GM12878 (cell line): ENCODE data around the gene ETV6. TPM values are rescaled to one million over a fixed set of nuclear protein-coding genes. Genes with fewer than 3 reads are reported as not detected.

Source experiments
- BACH1 ChIP-seq: fragments of 450-650 bp; IDR thresholded peaks from 2 replicates; pipeline ENCODE4 v1.6.1; 2017; ENCODE audit warnings: mild to moderate bottlenecking, borderline replicate concordance
- BCLAF1 ChIP-seq: fragments of 450-650 bp; IDR thresholded peaks from 2 replicates; pipeline ENCODE4 v1.6.1; 2017; ENCODE audit warnings: antibody characterized with exemption, mild to moderate bottlenecking, moderate library complexity
- BHLHE40 ChIP-seq, 2 experiments: fragments of 450-650 bp in 1 of 2; IDR thresholded peaks; 2 replicates each; pipeline ENCODE4 v1.6.1; 2011 to 2017; ENCODE audit warnings: low read depth in 2 of 2, borderline replicate concordance in 1 of 2, improper control_type of control experiment in 1 of 2, low read length in 1 of 2, mild to moderate bottlenecking in 1 of 2
- CBFB ChIP-seq: IDR thresholded peaks from 2 replicates; pipeline ENCODE4 v1.6.1; 2016; ENCODE audit warnings: antibody characterized with exemption, low read depth
- CREM ChIP-seq: IDR thresholded peaks from 2 replicates; pipeline ENCODE4 v1.6.1; 2014; ENCODE audit warnings: antibody characterized with exemption, low read depth
- CTCF ChIP-seq, 3 experiments: IDR thresholded peaks in 2 of 3; conservative IDR thresholded peaks in 1 of 3; 2 replicates each; pipeline ENCODE4 v1.5.1; 2011; ENCODE audit warnings: low read depth in 3 of 3, low read length in 3 of 3, mild to moderate bottlenecking in 3 of 3, control low read depth in 2 of 3, moderate library complexity in 2 of 3, inconsistent platforms in 1 of 3, mixed read lengths in 1 of 3; ENCODE audit not compliant: control insufficient read depth in 2 of 3, insufficient read depth in 1 of 3; ENCODE audit errors: extremely low read depth in 1 of 3
- EGR1 ChIP-seq, 2 experiments: IDR thresholded peaks; 1 replicate in 1 of 2; 2 replicates in 1 of 2; pipeline ENCODE4 v1.6.1; 2011 to 2012; ENCODE audit warnings: low read depth in 2 of 2, low read length in 2 of 2, borderline replicate concordance in 1 of 2, mild to moderate bottlenecking in 1 of 2, moderate library complexity in 1 of 2
- FOXM1 ChIP-seq: IDR thresholded peaks from 2 replicates; pipeline ENCODE4 v1.6.1; 2012; ENCODE audit warnings: low read depth, mild to moderate bottlenecking, inconsistent platforms, low read length, moderate library complexity
- IKZF1 ChIP-seq: fragments of 450-650 bp; conservative IDR thresholded peaks from 2 replicates; pipeline ENCODE4 v1.6.1; 2017; ENCODE audit warnings: antibody characterized with exemption, mild to moderate bottlenecking
- IKZF2 ChIP-seq, 2 experiments: fragments of 450-650 bp; IDR thresholded peaks; 2 replicates each; pipeline ENCODE4 v1.6.1; 2017; ENCODE audit warnings: mild to moderate bottlenecking in 2 of 2, moderate library complexity in 2 of 2
- IRF4 ChIP-seq: IDR thresholded peaks from 2 replicates; pipeline ENCODE4 v1.6.1; 2011; ENCODE audit warnings: low read depth, low read length
- MTA3 ChIP-seq: IDR thresholded peaks from 2 replicates; pipeline ENCODE4 v1.6.1; 2012; ENCODE audit warnings: low read length, inconsistent platforms, borderline replicate concordance
- MXI1 ChIP-seq: fragments of 150-350 bp; IDR thresholded peaks from 2 replicates; pipeline ENCODE4 v1.6.1; 2011; ENCODE audit warnings: low read depth, mild to moderate bottlenecking, inconsistent platforms, low read length, improper control_type of control experiment
- NR2C2 ChIP-seq: IDR thresholded peaks from 2 replicates; pipeline ENCODE4 v1.6.1; 2011; ENCODE audit warnings: borderline replicate concordance, low read depth; ENCODE audit not compliant: control insufficient read depth, insufficient read length
- PRDM15 ChIP-seq: fragments of 450-650 bp; formaldehyde crosslinking; IDR thresholded peaks from 2 replicates; pipeline ENCODE4 v1.4.0; 2020; ENCODE audit warnings: mild to moderate bottlenecking, moderate library complexity
- SMAD1 ChIP-seq: fragments of 450-650 bp; IDR thresholded peaks from 2 replicates; pipeline ENCODE4 v1.6.1; 2018; ENCODE audit warnings: mild to moderate bottlenecking, low read depth; ENCODE audit not compliant: partially characterized antibody
- TCF7 ChIP-seq: IDR thresholded peaks from 2 replicates; pipeline ENCODE4 v1.6.1; 2014; ENCODE audit warnings: antibody characterized with exemption, borderline replicate concordance
- YBX1 ChIP-seq: fragments of 450-650 bp; IDR thresholded peaks from 2 replicates; pipeline ENCODE4 v1.6.1; 2016; ENCODE audit warnings: antibody characterized with exemption
- ZBED1 ChIP-seq: IDR thresholded peaks from 2 replicates; pipeline ENCODE4 v1.6.1; 2016; ENCODE audit warnings: borderline replicate concordance
- ZNF24 ChIP-seq: fragments of 450-650 bp; IDR thresholded peaks from 2 replicates; pipeline ENCODE4 v1.6.1; 2017; ENCODE audit warnings: antibody characterized with exemption, mild to moderate bottlenecking
- polyA plus RNA-seq, 11 experiments: library from polyadenylated mRNA; depleted of rRNA in 4 of 11; unstranded in 6 of 11; stranded (reverse) in 5 of 11; fragments of >200 nt; fragmentation: Nextera tagmentation in 4 of 11; fragmentation: Illumina TruSeq in 1 of 11; extraction: Ambion mirVana in 4 of 11; extraction: Trizol in 1 of 11; gene quantifications; 1 replicate in 1 of 11; 2 replicates in 10 of 11; pipeline versions ENCODE4 v1.2.1 to v1.2.3, GENCODE V29; 2011 to 2016; ENCODE audit warnings: inconsistent platforms in 2 of 11, missing spikeins in 2 of 11, low read depth in 1 of 11
- total RNA-seq, 4 experiments: library from RNA; depleted of rRNA in 3 of 4; stranded (reverse); fragments of >200 nt in 3 of 4; fragmentation: Illumina TruSeq in 1 of 4; extraction: Trizol in 1 of 4; gene quantifications; 2 replicates each; pipeline versions ENCODE4 v1.2.1 to v1.2.3, GENCODE V29; 2013 to 2021

ETV6 gene
- total and polyA plus RNA-seq, 10 of the 15 experiments (the other 5 are each of a cell fraction or from before 2014, with no cell fraction given) = 6.6 to 74.8 (median 24.6) TPM

DNA sequence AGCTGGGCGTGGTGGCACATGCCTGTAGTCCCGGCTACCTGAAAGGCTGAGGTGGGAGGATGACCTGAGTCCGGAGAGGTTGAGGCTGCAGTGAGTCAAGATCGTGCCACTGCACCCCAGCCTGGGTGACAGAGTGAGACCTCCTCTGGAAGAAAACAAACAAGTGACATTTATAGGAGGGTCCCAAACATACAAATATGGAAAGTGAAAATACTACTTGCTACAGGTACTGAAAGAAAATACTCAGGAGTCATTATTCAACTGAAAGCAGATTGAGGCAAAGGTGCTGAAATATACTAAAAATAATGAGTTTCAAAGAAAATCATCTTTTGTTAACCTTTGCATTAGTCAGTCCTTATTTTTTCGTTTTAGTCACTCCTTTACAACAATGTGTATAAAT, 53.5 kb downstream of the ETV6 start (continued):
- TF ChIP-seq BCLAF1 (no peak), BACH1 (0 out of 2 replicates have a peak, but pooled peaks have one; percentile 26), CREM (no peak), IRF4 (no peak), MXI1 (0 out of 2 replicates have a peak, but pooled peaks have one; percentile 17), PRDM15 (CRISPR knock-in tag) (peak; percentile 21; the same call in 1 of the 2 replicates), TCF7 (no peak; the same call in 1 of the 2 replicates), CBFB (no peak), CTCF (IDR thresholded peaks at IDR 0.05 in 2 of 3, conservative IDR thresholded peaks at IDR 0.05 in 1 of 3; ENCODE audit: control insufficient read depth in 2 of 3, extremely low read depth in 1 of 3, insufficient read depth in 1 of 3, low read depth in 3 of 3, low read length in 3 of 3) (no peak), IKZF2 (IDR thresholded peaks at IDR 0.05) (peak; percentile 59 to 60), FOXM1 (0 out of 2 replicates have a peak, but pooled peaks have one; percentile 45), YBX1 (no peak), SMAD1 (no peak), IKZF1 (no peak; the same call in 1 of the 2 replicates), BHLHE40 (IDR thresholded peaks at IDR 0.05; ENCODE audit: borderline replicate concordance in 1 of 2, low read depth in 2 of 2, low read length in 1 of 2) (peak in 1 of 2 experiments; percentile 67; a peak in 1 of 4 replicates), EGR1 (IDR thresholded peaks at IDR 0.05; ENCODE audit: borderline replicate concordance in 1 of 2, low read depth in 2 of 2, low read length in 2 of 2) (no peak), ZBED1 (no peak), ZNF24 (no peak), NR2C2 (no peak), MTA3 (no peak)
